Left ventricle myocardium inferior (tissue), 1 donor: ENCODE measurements around the gene ZAP70. TPM values are rescaled to one million over a fixed set of nuclear protein-coding genes. Genes with fewer than 3 reads are reported as not detected.

Source experiments
- DNase-seq: peaks from one replicate; pipeline ENCODE4 v3.0.0-alpha.2; 2020
- H3K27ac ChIP-seq: fragments of 200-600 bp; replicated peaks from 2 replicates; pipeline ENCODE4 v1.8.0; 2021
- H3K27me3 ChIP-seq: fragments of 200-600 bp; 2 replicates; pipeline ENCODE4 v1.8.0; 2021; ENCODE audit warnings: low read depth
- H3K36me3 ChIP-seq: fragments of 200-600 bp; 2 replicates; pipeline ENCODE4 v1.8.0; 2021
- H3K4me1 ChIP-seq: fragments of 200-600 bp; 2 replicates; pipeline ENCODE4 v1.8.0; 2021
- H3K4me3 ChIP-seq: fragments of 200-600 bp; 2 replicates; pipeline ENCODE4 v1.8.0; 2021; ENCODE audit warnings: mild to moderate bottlenecking, moderate library complexity
- H3K9me3 ChIP-seq: fragments of 200-600 bp; replicated peaks from 2 replicates; pipeline ENCODE4 v1.8.0; 2021
- intact Hi-C: fragments of 100-400 bp; cut with micrococcal nuclease; formaldehyde crosslinking; loops from one replicate; pipeline ENCODE4 v1.11.0; 2022
- total RNA-seq: library from RNA; stranded (reverse); fragmentation: NEBNext Ultra II Directional; extraction: Animal tissue kit (Norgen Biotek cat#: 25700); gene quantifications from one replicate; pipeline ENCODE4 v1.2.1, GENCODE V29; 2021
- TF ChIP-seq, protein P1 (sequence below): fragments of 200-600 bp; IDR thresholded peaks from 2 replicates; pipeline ENCODE4 v1.8.0; 2021; ENCODE audit warnings: antibody characterized with exemption, mild to moderate bottlenecking, borderline replicate concordance
- donor health status: DM: no; HTN: yes; CAD: no; lungs with severe emphysema.

ZAP70 gene
- total RNA-seq, 1 donor from 2014 or later, result 0.55 TPM

GRCh38 chr2:97724501-97724900 lies 11.1 kb downstream of the ZAP70 start:
- Histone ChIP-seq H3K4me1 (peaks cover 37% of the 10 kb centered on the region), H3K9me3 (no peaks in the 10 kb centered on the region), H3K36me3 (no peaks in the 10 kb centered on the region), H3K27ac (no peak overlapping the region), H3K27me3 (peaks cover 6% of the 10 kb centered on the region), H3K4me3 (no peak overlapping the region)
- DNase-seq, result no peak
- TF ChIP-seq, protein P1, sequence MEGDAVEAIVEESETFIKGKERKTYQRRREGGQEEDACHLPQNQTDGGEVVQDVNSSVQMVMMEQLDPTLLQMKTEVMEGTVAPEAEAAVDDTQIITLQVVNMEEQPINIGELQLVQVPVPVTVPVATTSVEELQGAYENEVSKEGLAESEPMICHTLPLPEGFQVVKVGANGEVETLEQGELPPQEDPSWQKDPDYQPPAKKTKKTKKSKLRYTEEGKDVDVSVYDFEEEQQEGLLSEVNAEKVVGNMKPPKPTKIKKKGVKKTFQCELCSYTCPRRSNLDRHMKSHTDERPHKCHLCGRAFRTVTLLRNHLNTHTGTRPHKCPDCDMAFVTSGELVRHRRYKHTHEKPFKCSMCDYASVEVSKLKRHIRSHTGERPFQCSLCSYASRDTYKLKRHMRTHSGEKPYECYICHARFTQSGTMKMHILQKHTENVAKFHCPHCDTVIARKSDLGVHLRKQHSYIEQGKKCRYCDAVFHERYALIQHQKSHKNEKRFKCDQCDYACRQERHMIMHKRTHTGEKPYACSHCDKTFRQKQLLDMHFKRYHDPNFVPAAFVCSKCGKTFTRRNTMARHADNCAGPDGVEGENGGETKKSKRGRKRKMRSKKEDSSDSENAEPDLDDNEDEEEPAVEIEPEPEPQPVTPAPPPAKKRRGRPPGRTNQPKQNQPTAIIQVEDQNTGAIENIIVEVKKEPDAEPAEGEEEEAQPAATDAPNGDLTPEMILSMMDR, result no peak
- intact Hi-C loops, result no loop called here

GRCh38 chr2:97724946-97725688 lies 11.7 kb downstream of the ZAP70 start:
- peaks cover 6% of the 10 kb centered on the region for H3K27me3 ChIP-seq
- H3K36me3 ChIP-seq, result no peaks in the 10 kb centered on the region
- H3K27ac ChIP-seq, result peak overlapping the region; percentile 66
- no peak for DNase-seq
- peaks cover 37% of the 10 kb centered on the region for H3K4me1 ChIP-seq
- TF ChIP-seq, protein P1, result no peak
- peaks cover 5% of the 10 kb centered on the region for H3K9me3 ChIP-seq
- H3K4me3 ChIP-seq, result no peak overlapping the region
- intact Hi-C loops, result no loop called here

DNA sequence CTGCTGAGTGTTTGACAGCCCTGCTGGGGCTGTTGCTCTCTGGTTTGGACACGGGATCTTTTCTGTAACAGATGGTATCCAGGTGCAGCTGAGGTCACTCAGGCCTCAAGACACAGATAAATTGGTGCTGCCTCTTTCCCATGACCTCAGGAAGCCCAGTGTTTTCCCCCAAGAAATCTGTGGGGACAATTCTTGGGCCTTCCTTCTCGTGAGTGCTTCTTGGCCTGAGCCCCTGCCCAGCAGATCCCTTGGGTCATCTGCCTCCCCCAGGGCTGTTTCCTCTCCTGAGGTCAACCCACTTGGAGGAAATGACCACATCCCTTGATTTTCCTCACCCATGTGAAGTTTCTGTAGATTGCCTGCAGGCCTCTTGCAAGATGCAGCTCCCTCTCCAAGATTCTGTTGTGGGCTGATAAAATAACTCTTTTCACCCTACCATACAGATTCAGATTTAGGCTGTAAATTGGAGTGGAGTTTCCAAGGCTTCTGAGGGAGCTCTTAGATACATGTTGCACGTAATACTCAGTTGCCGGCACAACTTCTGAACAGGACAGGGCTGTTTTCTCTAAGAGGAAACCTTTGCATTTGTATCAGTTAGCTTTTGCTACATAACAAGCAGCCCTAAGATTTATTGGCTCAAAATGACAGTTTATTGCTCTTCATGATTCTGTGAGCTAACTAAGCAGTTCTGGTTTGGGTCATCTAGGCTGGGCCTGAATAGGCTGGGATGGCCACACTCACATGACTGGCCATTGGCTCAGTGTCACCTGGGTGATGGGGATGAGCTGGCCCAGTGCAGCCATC lies 13.1 kb downstream of the ZAP70 start:
- H3K4me1 ChIP-seq, result peaks cover 37% of the 10 kb centered on the region
- intact Hi-C loops, result no loop called here
- no peaks in the 10 kb centered on the region for H3K36me3 ChIP-seq
- peak; percentile 54 for DNase-seq
- TF ChIP-seq, protein P1, result no peak
- H3K4me3 ChIP-seq, result no peak overlapping the region
- H3K27ac ChIP-seq, result peak overlapping the region; percentile 66
- H3K9me3 ChIP-seq, result peaks cover 14% of the 10 kb centered on the region
- H3K27me3 ChIP-seq, result peaks cover 6% of the 10 kb centered on the region

GRCh38 chr2:97727296-97727695 lies 13.9 kb downstream of the ZAP70 start:
- TF ChIP-seq, protein P1, result no peak
- Histone ChIP-seq H3K4me1 (peaks cover 37% of the 10 kb centered on the region), H3K27ac (peak overlapping the region; percentile 66), H3K36me3 (no peaks in the 10 kb centered on the region), H3K27me3 (peaks cover 6% of the 10 kb centered on the region), H3K4me3 (no peak overlapping the region), H3K9me3 (peaks cover 14% of the 10 kb centered on the region)
- DNase-seq, result no peak
- intact Hi-C loops, result no loop called here

DNA sequence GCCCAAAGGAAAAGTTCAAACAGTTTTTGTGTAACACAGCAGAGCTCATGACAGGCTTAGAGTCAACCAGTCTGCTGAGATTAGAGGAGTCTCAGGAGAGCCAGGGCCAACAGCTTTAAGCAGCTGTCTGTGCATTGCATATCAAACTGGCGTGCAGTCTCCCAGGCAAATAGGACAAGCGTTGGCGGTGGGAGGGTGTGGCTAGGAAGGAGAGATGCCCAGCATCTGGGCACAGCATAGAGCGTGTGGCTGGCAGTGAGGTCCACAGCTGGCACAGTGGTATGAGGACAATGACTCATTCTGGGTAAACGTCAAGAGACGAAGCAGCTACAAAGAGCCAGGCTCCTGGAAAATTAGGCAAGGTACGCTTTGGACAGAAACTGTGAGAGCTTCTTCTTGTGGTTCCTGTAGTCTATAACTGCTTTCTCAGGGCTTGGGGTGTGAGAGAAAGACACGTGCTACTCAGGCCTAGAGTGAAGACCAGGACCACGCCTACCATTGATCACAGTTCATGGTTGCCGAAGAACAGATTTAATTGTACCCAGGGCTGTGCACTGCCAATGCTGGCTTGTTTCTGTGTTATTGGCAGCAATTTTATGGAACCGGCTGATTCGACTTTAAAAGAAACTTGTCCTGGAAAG lies 14.8 kb downstream of the ZAP70 start:
- H3K27ac ChIP-seq, result peak overlapping the region; percentile 66
- peaks cover 6% of the 10 kb centered on the region for H3K27me3 ChIP-seq
- H3K4me3 ChIP-seq, result no peak overlapping the region
- TF ChIP-seq, protein P1, result no peak
- DNase-seq, result peak; percentile 57
- peaks cover 14% of the 10 kb centered on the region for H3K9me3 ChIP-seq
- intact Hi-C loops, result loop anchor here (1.0 kb wide), 1 partner anchor 13 kb away; no protein-coding TSS in a partner anchor
- H3K4me1 ChIP-seq, result peaks cover 37% of the 10 kb centered on the region
- no peaks in the 10 kb centered on the region for H3K36me3 ChIP-seq
